ENCODE measurements around the gene STK32C. TPM values are rescaled to one million over a fixed set of nuclear protein-coding genes. Genes with fewer than 3 reads are reported as not detected.

The STK32C gene
- total RNA-seq, 1 donor from 2014 or later = 2.5 TPM

DNA sequence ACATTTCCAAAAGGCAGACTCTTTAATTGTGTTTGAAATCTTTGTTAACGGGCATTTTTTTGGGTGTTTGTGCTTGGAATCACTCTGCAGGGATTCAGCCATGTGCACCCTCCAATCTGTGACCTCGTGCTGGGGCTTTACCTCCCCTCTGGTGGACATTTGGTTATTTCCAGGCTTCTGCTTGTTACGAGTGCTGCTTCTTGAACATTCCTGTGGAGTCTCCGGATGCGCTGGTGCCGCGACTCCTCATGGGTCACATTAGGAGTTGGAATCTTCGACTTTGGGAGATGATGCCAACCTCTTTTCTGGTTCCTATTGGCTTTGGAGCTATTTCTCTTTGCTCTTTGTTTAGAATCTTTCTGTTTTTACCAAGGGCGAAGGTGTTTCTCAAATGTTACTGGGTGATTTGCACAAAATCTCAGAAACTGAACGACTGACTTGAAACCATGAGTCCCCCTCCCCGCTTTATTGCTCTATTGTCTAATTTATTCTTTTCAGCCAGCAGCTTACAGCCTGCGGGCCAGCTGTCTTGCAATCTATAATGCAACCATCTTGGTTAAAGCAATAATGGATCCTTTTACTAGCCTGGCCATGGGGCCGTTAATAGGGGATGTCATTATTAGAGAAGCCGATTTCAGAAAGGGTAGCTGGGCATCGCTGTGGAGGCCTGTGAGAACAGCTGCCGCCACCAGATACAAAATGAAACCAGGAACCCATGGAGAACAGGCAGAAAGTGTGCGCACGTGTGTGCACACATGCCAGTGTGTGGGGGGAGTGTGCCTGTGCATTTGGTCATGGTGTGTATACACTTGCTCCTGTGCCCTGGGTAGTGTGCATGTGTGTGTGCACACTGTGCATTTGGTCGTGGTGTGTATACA lies 130.9 kb downstream of the STK32C start:
- Mint-ChIP-seq H3K36me3 (no peaks in the 10 kb centered on the region), H3K27me3 (ENCODE audit: insufficient read depth, low read depth) (peaks cover 27% of the 10 kb centered on the region), H3K9me3 (peaks cover 5% of the 10 kb centered on the region), H3K4me3 (peak overlapping the region; percentile 72), H3K27ac (no peak overlapping the region), H3K4me1 (peaks cover 32% of the 10 kb centered on the region)
- Histone ChIP-seq H3K9me3 (ENCODE audit: low read depth) (no peaks in the 10 kb centered on the region), H3K36me3 (no peaks in the 10 kb centered on the region), H4K20me1 (ENCODE audit: low read depth) (peaks cover 4% of the 10 kb centered on the region), H2AFZ (replicated peaks) (peak overlapping the region; percentile 57), H3K4me2 (peak overlapping the region; percentile 81), H3K9ac (no peak overlapping the region), H3F3A (ENCODE audit: low read depth) (peaks cover 11% of the 10 kb centered on the region), H3K79me2 (ENCODE audit: low read depth) (no peaks in the 10 kb centered on the region), H3K27ac (no peak overlapping the region), H3K27me3 (peaks cover 53% of the 10 kb centered on the region), H3K4me1 (peaks cover 17% of the 10 kb centered on the region), H3K4me3 (peak overlapping the region; percentile 19)
- DNase-seq (ENCODE audit: low spot score) = no peak
- TF ChIP-seq, protein P1, sequence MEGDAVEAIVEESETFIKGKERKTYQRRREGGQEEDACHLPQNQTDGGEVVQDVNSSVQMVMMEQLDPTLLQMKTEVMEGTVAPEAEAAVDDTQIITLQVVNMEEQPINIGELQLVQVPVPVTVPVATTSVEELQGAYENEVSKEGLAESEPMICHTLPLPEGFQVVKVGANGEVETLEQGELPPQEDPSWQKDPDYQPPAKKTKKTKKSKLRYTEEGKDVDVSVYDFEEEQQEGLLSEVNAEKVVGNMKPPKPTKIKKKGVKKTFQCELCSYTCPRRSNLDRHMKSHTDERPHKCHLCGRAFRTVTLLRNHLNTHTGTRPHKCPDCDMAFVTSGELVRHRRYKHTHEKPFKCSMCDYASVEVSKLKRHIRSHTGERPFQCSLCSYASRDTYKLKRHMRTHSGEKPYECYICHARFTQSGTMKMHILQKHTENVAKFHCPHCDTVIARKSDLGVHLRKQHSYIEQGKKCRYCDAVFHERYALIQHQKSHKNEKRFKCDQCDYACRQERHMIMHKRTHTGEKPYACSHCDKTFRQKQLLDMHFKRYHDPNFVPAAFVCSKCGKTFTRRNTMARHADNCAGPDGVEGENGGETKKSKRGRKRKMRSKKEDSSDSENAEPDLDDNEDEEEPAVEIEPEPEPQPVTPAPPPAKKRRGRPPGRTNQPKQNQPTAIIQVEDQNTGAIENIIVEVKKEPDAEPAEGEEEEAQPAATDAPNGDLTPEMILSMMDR (IDR thresholded peaks at IDR 0.05) = no peak
- TF ChIP-seq EZH2 (IDR thresholded peaks at IDR 0.05) = no peak
- no peak for TF ChIP-seq EZH2phosphoT487 (IDR thresholded peaks at IDR 0.05)

DNA sequence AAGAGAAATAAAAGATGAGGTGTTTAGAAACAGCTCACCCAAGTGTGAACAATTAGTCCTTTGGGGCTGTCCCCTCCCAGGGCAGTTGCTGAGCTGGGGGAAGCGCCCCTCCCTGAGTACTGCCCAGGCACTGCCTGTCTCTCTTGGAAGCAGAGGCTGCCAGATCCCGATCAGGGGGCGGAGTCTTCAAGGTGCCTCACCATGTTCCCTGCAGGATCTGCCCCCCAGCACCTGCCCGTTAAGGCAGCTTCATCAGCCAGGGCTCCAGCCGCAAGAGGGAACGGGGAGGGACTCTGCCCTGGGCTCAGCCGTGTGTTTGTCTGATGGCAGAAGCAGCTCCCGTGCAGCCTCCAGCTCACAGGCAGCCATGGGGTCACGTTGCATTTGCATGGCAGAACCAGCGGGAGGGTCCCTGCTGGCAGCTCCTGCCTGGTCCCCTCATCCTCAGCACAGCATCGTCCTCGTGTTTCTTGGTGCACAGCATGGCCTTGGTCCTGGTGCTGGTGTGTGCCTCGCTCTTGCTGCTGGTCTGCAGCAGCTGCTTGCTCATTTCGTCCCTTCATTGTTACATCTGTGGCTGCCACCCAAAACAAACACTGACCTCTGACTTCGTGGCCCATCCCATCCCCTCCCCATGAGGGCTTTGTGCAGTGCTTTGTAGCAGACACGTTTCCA lies 131.7 kb downstream of the STK32C start:
- H3K27ac Mint-ChIP-seq = no peak overlapping the region
- peak; percentile 63 for DNase-seq (ENCODE audit: low spot score)
- peak overlapping the region; percentile 72 for H3K4me3 Mint-ChIP-seq
- no peaks in the 10 kb centered on the region for H3K36me3 ChIP-seq
- no peak overlapping the region for H3K27ac ChIP-seq
- H3K9ac ChIP-seq = no peak overlapping the region
- H3K4me2 ChIP-seq = peak overlapping the region; percentile 81
- TF ChIP-seq EZH2phosphoT487 (IDR thresholded peaks at IDR 0.05) (no peak), EZH2 (IDR thresholded peaks at IDR 0.05) (no peak)
- TF ChIP-seq, protein P1 (IDR thresholded peaks at IDR 0.05) = no peak
- H3F3A ChIP-seq (ENCODE audit: low read depth) = peaks cover 9% of the 10 kb centered on the region
- H3K27me3 ChIP-seq = peaks cover 45% of the 10 kb centered on the region
- no peaks in the 10 kb centered on the region for H3K9me3 ChIP-seq (ENCODE audit: low read depth)
- H3K4me3 ChIP-seq = peak overlapping the region; percentile 19
- peaks cover 5% of the 10 kb centered on the region for H3K9me3 Mint-ChIP-seq
- no peaks in the 10 kb centered on the region for H3K36me3 Mint-ChIP-seq
- peak overlapping the region; percentile 57 for H2AFZ ChIP-seq (replicated peaks)
- H3K79me2 ChIP-seq (ENCODE audit: low read depth) = no peaks in the 10 kb centered on the region
- H3K4me1 ChIP-seq = peaks cover 17% of the 10 kb centered on the region
- peaks cover 32% of the 10 kb centered on the region for H3K4me1 Mint-ChIP-seq
- peaks cover 4% of the 10 kb centered on the region for H4K20me1 ChIP-seq (ENCODE audit: low read depth)
- peaks cover 32% of the 10 kb centered on the region for H3K27me3 Mint-ChIP-seq (ENCODE audit: insufficient read depth, low read depth)

DNA sequence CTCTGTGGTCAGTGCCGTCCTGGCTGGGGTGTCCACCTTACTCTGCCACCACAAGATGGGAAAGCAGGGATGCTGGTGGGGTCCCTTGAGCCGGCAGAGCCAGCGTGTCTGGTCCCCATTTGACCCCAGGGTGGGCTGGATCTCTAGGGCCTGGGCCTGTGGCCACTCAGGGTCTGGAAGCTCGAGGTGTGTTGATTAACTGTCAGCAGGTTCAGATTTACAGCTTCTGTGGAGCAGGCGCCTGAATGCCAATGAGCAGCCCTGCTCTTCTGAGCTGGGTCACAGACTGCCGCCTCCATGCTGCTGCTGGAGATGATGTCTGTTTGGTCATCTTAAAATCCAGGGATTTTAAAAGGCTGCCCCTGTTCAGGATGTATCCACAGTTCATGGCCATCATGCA lies 132.3 kb downstream of the STK32C start:
- no peaks in the 10 kb centered on the region for H3K9me3 ChIP-seq (ENCODE audit: low read depth)
- Mint-ChIP-seq H3K27me3 (ENCODE audit: insufficient read depth, low read depth) (peaks cover 27% of the 10 kb centered on the region), H3K4me3 (no peak overlapping the region), H3K9me3 (peaks cover 5% of the 10 kb centered on the region), H3K4me1 (peaks cover 37% of the 10 kb centered on the region), H3K27ac (no peak overlapping the region), H3K36me3 (no peaks in the 10 kb centered on the region)
- H3K36me3 ChIP-seq = no peaks in the 10 kb centered on the region
- peaks cover 5% of the 10 kb centered on the region for H3F3A ChIP-seq (ENCODE audit: low read depth)
- no peak overlapping the region for H2AFZ ChIP-seq (replicated peaks)
- no peak overlapping the region for H3K9ac ChIP-seq
- no peak for DNase-seq (ENCODE audit: low spot score)
- H3K79me2 ChIP-seq (ENCODE audit: low read depth) = no peaks in the 10 kb centered on the region
- H3K27ac ChIP-seq = no peak overlapping the region
- peaks cover 44% of the 10 kb centered on the region for H3K27me3 ChIP-seq
- H3K4me3 ChIP-seq = no peak overlapping the region
- TF ChIP-seq EZH2 (IDR thresholded peaks at IDR 0.05) (no peak), EZH2phosphoT487 (IDR thresholded peaks at IDR 0.05) (no peak)
- TF ChIP-seq, protein P1 (IDR thresholded peaks at IDR 0.05) = no peak
- peak overlapping the region; percentile 81 for H3K4me2 ChIP-seq
- H4K20me1 ChIP-seq (ENCODE audit: low read depth) = peaks cover 4% of the 10 kb centered on the region
- peaks cover 17% of the 10 kb centered on the region for H3K4me1 ChIP-seq

Data from neural progenitor cell (in vitro differentiated cells).